HEK293T (cell line): ENCODE measurements around the gene KLK10.

ENCODE experiments used
- ARNT ChIP-seq: fragments of 450-650 bp; IDR thresholded peaks from 2 replicates; pipeline ENCODE4 v1.6.1; 2017; ENCODE audit warnings: mild to moderate bottlenecking
- BHLHE40 ChIP-seq: fragments of 450-650 bp; IDR thresholded peaks from 2 replicates; pipeline ENCODE4 v1.6.1; 2016; ENCODE audit warnings: mild to moderate bottlenecking, moderate library complexity, borderline replicate concordance
- ELF4 ChIP-seq: fragments of 450-650 bp; IDR thresholded peaks from 2 replicates; pipeline ENCODE4 v1.6.1; 2017; ENCODE audit warnings: antibody characterized with exemption
- FOXK2 ChIP-seq: fragments of 450-650 bp; IDR thresholded peaks from 2 replicates; pipeline ENCODE4 v1.6.1; 2016; ENCODE audit warnings: mild to moderate bottlenecking
- FOXM1 ChIP-seq: fragments of 450-650 bp; IDR thresholded peaks from 2 replicates; pipeline ENCODE4 v1.6.1; 2017; ENCODE audit warnings: mild to moderate bottlenecking, borderline replicate concordance
- HDGF ChIP-seq: fragments of 450-650 bp; IDR thresholded peaks from 2 replicates; pipeline ENCODE4 v1.6.1; 2017; ENCODE audit warnings: antibody characterized with exemption, borderline replicate concordance
- LEF1 ChIP-seq: fragments of 450-650 bp; IDR thresholded peaks from 2 replicates; pipeline ENCODE4 v1.6.1; 2017; ENCODE audit warnings: mild to moderate bottlenecking, borderline replicate concordance
- SP1 ChIP-seq: fragments of 450-650 bp; IDR thresholded peaks from 2 replicates; pipeline ENCODE4 v1.6.1; 2017
- SUZ12 ChIP-seq: fragments of 450-650 bp; IDR thresholded peaks from 2 replicates; pipeline ENCODE4 v1.6.1; 2016; ENCODE audit warnings: mild to moderate bottlenecking
- ZNF384 ChIP-seq: fragments of 450-650 bp; IDR thresholded peaks from 2 replicates; pipeline ENCODE4 v1.6.1; 2016
- TF ChIP-seq, protein P1 (sequence below): fragments of 450-650 bp; IDR thresholded peaks from 2 replicates; pipeline ENCODE4 v1.6.1; 2016

DNA sequence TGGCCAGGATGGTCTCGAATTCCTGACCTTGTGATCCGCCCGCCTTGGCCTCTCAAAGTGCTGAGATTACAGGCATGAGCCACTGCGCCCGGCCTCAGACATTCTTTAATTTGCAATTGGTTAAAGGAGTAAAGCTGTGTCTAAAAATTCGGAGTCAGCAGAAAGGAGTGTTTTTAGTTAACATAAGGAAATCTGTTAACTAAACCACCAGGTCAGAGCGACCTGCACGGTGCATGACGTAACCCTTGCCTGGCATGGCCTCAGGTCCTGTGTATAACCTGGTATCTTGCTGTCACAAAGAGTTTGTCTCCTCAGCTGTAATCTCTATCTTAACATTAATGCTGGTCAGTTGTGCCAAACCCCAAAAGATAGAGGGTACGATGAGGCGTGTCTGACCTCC, 24.8 kb upstream of the KLK10 start:
- TF ChIP-seq ELF4 (no peak), FOXK2 (no peak), SUZ12 (no peak), BHLHE40 (no peak), LEF1 (no peak), FOXM1 (no peak), HDGF (no peak), SP1 (no peak), ARNT (no peak), ZNF384 (no peak)
- TF ChIP-seq, protein P1, sequence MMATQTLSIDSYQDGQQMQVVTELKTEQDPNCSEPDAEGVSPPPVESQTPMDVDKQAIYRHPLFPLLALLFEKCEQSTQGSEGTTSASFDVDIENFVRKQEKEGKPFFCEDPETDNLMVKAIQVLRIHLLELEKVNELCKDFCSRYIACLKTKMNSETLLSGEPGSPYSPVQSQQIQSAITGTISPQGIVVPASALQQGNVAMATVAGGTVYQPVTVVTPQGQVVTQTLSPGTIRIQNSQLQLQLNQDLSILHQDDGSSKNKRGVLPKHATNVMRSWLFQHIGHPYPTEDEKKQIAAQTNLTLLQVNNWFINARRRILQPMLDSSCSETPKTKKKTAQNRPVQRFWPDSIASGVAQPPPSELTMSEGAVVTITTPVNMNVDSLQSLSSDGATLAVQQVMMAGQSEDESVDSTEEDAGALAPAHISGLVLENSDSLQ, result no peak
